Neural cell (in vitro differentiated cells): ENCODE data around the gene GRHL3.

ENCODE experiments used
- CTCF ChIP-seq: fragments of 450-650 bp; IDR thresholded peaks from 2 replicates; pipeline ENCODE4 v1.5.1; 2014; ENCODE audit warnings: antibody characterized with exemption, mild to moderate bottlenecking, moderate library complexity; ENCODE audit not compliant: poor library complexity, severe bottlenecking
- EP300 ChIP-seq: fragments of 450-650 bp; conservative IDR thresholded peaks from 2 replicates; pipeline ENCODE4 v1.6.1; 2014; ENCODE audit warnings: antibody characterized with exemption, mild to moderate bottlenecking, moderate library complexity; ENCODE audit not compliant: poor library complexity, severe bottlenecking
- EZH2 ChIP-seq: fragments of 200-600, 300-800 bp; shearing (Covaris generic), sonication (generic); IDR thresholded peaks from 2 replicates; pipeline ENCODE4 v1.6.1; 2014; ENCODE audit warnings: antibody characterized with exemption, low read length, borderline replicate concordance, mild to moderate bottlenecking; ENCODE audit not compliant: insufficient read depth, poor library complexity, severe bottlenecking
- POLR2AphosphoS5 ChIP-seq: IDR thresholded peaks from 2 replicates; pipeline ENCODE4 v1.6.1; 2012
- RAD21 ChIP-seq: fragments of 450-650 bp; conservative IDR thresholded peaks from 2 replicates; pipeline ENCODE4 v1.6.1; 2014; ENCODE audit warnings: antibody characterized with exemption, mild to moderate bottlenecking, moderate library complexity
- SMC3 ChIP-seq: fragments of 450-650 bp; conservative IDR thresholded peaks from 2 replicates; pipeline ENCODE4 v1.6.1; 2014; ENCODE audit warnings: antibody characterized with exemption, mild to moderate bottlenecking, moderate library complexity; ENCODE audit not compliant: poor library complexity
- TF ChIP-seq, protein P1 (sequence below): IDR thresholded peaks from 2 replicates; pipeline ENCODE4 v1.6.1; 2012; ENCODE audit warnings: borderline replicate concordance

- TF ChIP-seq EZH2 (no peak), SMC3 (no peak), CTCF (no peak), POLR2AphosphoS5 (no peak), RAD21 (no peak), EP300 (no peak)
- TF ChIP-seq, protein P1, sequence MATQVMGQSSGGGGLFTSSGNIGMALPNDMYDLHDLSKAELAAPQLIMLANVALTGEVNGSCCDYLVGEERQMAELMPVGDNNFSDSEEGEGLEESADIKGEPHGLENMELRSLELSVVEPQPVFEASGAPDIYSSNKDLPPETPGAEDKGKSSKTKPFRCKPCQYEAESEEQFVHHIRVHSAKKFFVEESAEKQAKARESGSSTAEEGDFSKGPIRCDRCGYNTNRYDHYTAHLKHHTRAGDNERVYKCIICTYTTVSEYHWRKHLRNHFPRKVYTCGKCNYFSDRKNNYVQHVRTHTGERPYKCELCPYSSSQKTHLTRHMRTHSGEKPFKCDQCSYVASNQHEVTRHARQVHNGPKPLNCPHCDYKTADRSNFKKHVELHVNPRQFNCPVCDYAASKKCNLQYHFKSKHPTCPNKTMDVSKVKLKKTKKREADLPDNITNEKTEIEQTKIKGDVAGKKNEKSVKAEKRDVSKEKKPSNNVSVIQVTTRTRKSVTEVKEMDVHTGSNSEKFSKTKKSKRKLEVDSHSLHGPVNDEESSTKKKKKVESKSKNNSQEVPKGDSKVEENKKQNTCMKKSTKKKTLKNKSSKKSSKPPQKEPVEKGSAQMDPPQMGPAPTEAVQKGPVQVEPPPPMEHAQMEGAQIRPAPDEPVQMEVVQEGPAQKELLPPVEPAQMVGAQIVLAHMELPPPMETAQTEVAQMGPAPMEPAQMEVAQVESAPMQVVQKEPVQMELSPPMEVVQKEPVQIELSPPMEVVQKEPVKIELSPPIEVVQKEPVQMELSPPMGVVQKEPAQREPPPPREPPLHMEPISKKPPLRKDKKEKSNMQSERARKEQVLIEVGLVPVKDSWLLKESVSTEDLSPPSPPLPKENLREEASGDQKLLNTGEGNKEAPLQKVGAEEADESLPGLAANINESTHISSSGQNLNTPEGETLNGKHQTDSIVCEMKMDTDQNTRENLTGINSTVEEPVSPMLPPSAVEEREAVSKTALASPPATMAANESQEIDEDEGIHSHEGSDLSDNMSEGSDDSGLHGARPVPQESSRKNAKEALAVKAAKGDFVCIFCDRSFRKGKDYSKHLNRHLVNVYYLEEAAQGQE, result no peak
Measured at GRCh38 chr1:24299901-24300300, 19.3 kb upstream of the GRHL3 start.
